HepG2 (cell line): Measurements from ENCODE around the gene ZMYND8. TPM values are rescaled to one million over a fixed set of nuclear protein-coding genes. Genes with fewer than 3 reads are reported as not detected.
A peak's percentile ranks its signal among the peaks of the same experiment; 100 is the strongest.

Experiments
- ATAC-seq: fragments of 200-7000 bp; cut with Tn5 transposase; 3 replicates; pipeline ENCODE4 v1.9.1; 2020; ENCODE audit warnings: mild to moderate bottlenecking, moderate library complexity
- BruUV-seq: library from RNA; stranded (reverse); fragments of 400-500 nt; replicated peaks from 2 replicates; lab custom pipeline; 2021; lab: Mats Ljungman, UMichigan
- CTCF ChIA-PET: fragments of 300-600 bp; formaldehyde crosslinking; extraction: SDS; loops from one replicate; lab custom pipeline; 2021; ENCODE audit warnings: low total read pairs, inconsistent platforms, low intra/inter-chr PET ratio; lab: Yijun Ruan, JAX
- POLR2A ChIA-PET: fragments of 350-600 bp; sonication (Branson Sonifier 250); formaldehyde crosslinking; loops from one replicate; lab custom pipeline; 2020; ENCODE audit warnings: antibody characterized with exemption, inconsistent platforms; lab: Yijun Ruan, JAX
- DNase-seq: peaks from one replicate; pipeline ENCODE4 v3.0.0-alpha.2; 2015; ENCODE audit warnings: low spot score
- FAIRE-seq: peaks from 3 replicates; lab custom pipeline; 2011; peaks lifted over from hg19 to GRCh38; lab: Jason Lieb, UNC
- H2AFZ ChIP-seq: one replicate; pipeline ENCODE4 v1.6.1; 2011; ENCODE audit warnings: low read length, inconsistent platforms
- H3K27ac ChIP-seq: fragments of 300-600 bp; 3 replicates; pipeline ENCODE4 v1.8.0; 2011; ENCODE audit warnings: mixed run types, mild to moderate bottlenecking, mixed read lengths, low read length, inconsistent platforms; ENCODE audit not compliant: insufficient read depth; ENCODE audit errors: extremely low read length
- H3K27me3 ChIP-seq, 2 experiments: fragments of 200-600 bp in 1 of 2; 2 replicates in 1 of 2; 3 replicates in 1 of 2; pipeline versions ENCODE4 v1.6.0 to v1.8.0; 2011; ENCODE audit warnings: low read length in 2 of 2, mild to moderate bottlenecking in 2 of 2, moderate library complexity in 2 of 2, inconsistent platforms in 1 of 2; ENCODE audit not compliant: insufficient read depth in 2 of 2, control insufficient read depth in 1 of 2
- H3K36me3 ChIP-seq, 2 experiments: fragments of 200-600 bp in 1 of 2; replicated peaks in 1 of 2; 2 replicates in 1 of 2; 3 replicates in 1 of 2; pipeline versions ENCODE4 v1.5.1 to v1.8.0; 2011; ENCODE audit warnings: low read length in 2 of 2, inconsistent platforms in 1 of 2; ENCODE audit not compliant: insufficient read depth in 2 of 2, control insufficient read depth in 1 of 2
- H3K4me1 ChIP-seq: 2 replicates; pipeline ENCODE4 v1.5.1; 2012; ENCODE audit warnings: low read length, inconsistent platforms; ENCODE audit not compliant: insufficient read depth
- H3K4me2 ChIP-seq: 2 replicates; pipeline ENCODE4 v1.6.0; 2011; ENCODE audit warnings: low read depth, low read length, inconsistent platforms
- H3K4me3 ChIP-seq, 3 experiments: fragments of 200-600 bp in 1 of 3; sonication (generic), shearing (Covaris generic) in 1 of 3; replicated peaks in 1 of 3; 2 replicates each; pipeline ENCODE4 v1.5.1; 2011 to 2016; ENCODE audit warnings: low read length in 3 of 3, inconsistent platforms in 2 of 3, low read depth in 2 of 3, mild to moderate bottlenecking in 2 of 3, control low read depth in 1 of 3, mixed read lengths in 1 of 3; ENCODE audit not compliant: insufficient read depth in 1 of 3
- H3K79me2 ChIP-seq: one replicate; pipeline ENCODE4 v1.6.1; 2011; ENCODE audit warnings: low read length, inconsistent platforms; ENCODE audit not compliant: insufficient read depth
- H3K9ac ChIP-seq: 2 replicates; pipeline ENCODE4 v1.6.0; 2011; ENCODE audit warnings: mild to moderate bottlenecking, low read depth, low read length, inconsistent platforms; ENCODE audit not compliant: insufficient read depth
- H3K9me3 ChIP-seq: 2 replicates; pipeline ENCODE4 v1.5.1; 2012; ENCODE audit warnings: mild to moderate bottlenecking, low read length
- H4K20me1 ChIP-seq: 2 replicates; pipeline ENCODE4 v1.6.0; 2011; ENCODE audit warnings: inconsistent platforms, mild to moderate bottlenecking, low read length, moderate library complexity; ENCODE audit not compliant: insufficient read depth
- HNRNPK ChIP-seq: fragments of 200-400 bp; formaldehyde crosslinking; IDR thresholded peaks from 2 replicates; pipeline ENCODE4 v1.6.1; 2018; ENCODE audit warnings: low read length, low read depth, moderate library complexity, mild to moderate bottlenecking; ENCODE audit not compliant: poor library complexity, severe bottlenecking
- MED1 ChIP-seq: sonication (generic); formaldehyde crosslinking; IDR thresholded peaks from 2 replicates; pipeline ENCODE4 v1.4.0; 2020; ENCODE audit warnings: missing genetic modification reagents
- MZF1 ChIP-seq: sonication (generic); formaldehyde crosslinking; IDR thresholded peaks from 2 replicates; pipeline ENCODE4 v1.8.1; 2023; ENCODE audit warnings: mild to moderate bottlenecking, missing genetic modification reagents, borderline replicate concordance
- PLSCR1 ChIP-seq: sonication (generic); formaldehyde crosslinking; IDR thresholded peaks from 2 replicates; pipeline ENCODE4 v1.5.0; 2020; ENCODE audit warnings: missing genetic modification reagents, mild to moderate bottlenecking, borderline replicate concordance
- RAD51 ChIP-seq: fragments of 450-650 bp; IDR thresholded peaks from 2 replicates; pipeline ENCODE4 v1.6.1; 2016; ENCODE audit warnings: borderline replicate concordance
- SOX6 ChIP-seq, 2 experiments: fragments of 450-650 bp in 1 of 2; sonication (generic) in 1 of 2; formaldehyde crosslinking in 1 of 2; IDR thresholded peaks; 2 replicates each; pipeline versions ENCODE4 v1.4.0 to v1.6.1; 2017 to 2020; ENCODE audit warnings: antibody characterized with exemption in 1 of 2, mild to moderate bottlenecking in 1 of 2, missing genetic modification reagents in 1 of 2
- SP2 ChIP-seq: sonication (generic); formaldehyde crosslinking; IDR thresholded peaks from 2 replicates; pipeline ENCODE4 v1.5.1; 2020; ENCODE audit warnings: mild to moderate bottlenecking, missing genetic modification reagents
- SP5 ChIP-seq: IDR thresholded peaks from 2 replicates; pipeline ENCODE4 v1.6.1; 2016; ENCODE audit warnings: low read depth, borderline replicate concordance
- SRSF9 ChIP-seq: fragments of 200-400 bp; formaldehyde crosslinking; IDR thresholded peaks from 2 replicates; pipeline ENCODE4 v1.6.1; 2018; ENCODE audit warnings: borderline replicate concordance, mild to moderate bottlenecking, low read depth, low read length; ENCODE audit not compliant: insufficient read depth, poor library complexity, severe bottlenecking
- TFE3 ChIP-seq: IDR thresholded peaks from 2 replicates; pipeline ENCODE4 v1.6.1; 2016
- THAP8 ChIP-seq: sonication (generic); formaldehyde crosslinking; IDR thresholded peaks from 2 replicates; pipeline ENCODE4 v1.5.1; 2020; ENCODE audit warnings: missing genetic modification reagents, mild to moderate bottlenecking, borderline replicate concordance
- ZFP36 ChIP-seq: fragments of 150-350 bp; IDR thresholded peaks from 2 replicates; pipeline ENCODE4 v1.6.1; 2018; ENCODE audit warnings: borderline replicate concordance, low read length, low read depth; ENCODE audit not compliant: partially characterized antibody
- ZNF230 ChIP-seq: sonication (generic); formaldehyde crosslinking; IDR thresholded peaks from 2 replicates; pipeline ENCODE4 v1.4.0; 2020; ENCODE audit warnings: mild to moderate bottlenecking, missing genetic modification reagents
- ZNF234 ChIP-seq: sonication (generic); formaldehyde crosslinking; conservative IDR thresholded peaks from 2 replicates; pipeline ENCODE4 v1.5.1; 2020; ENCODE audit warnings: mild to moderate bottlenecking, missing genetic modification reagents
- ZNF598 ChIP-seq: sonication (generic); formaldehyde crosslinking; IDR thresholded peaks from 2 replicates; pipeline ENCODE4 v1.5.1; 2020; ENCODE audit warnings: mild to moderate bottlenecking, missing genetic modification reagents, borderline replicate concordance
- ZNF607 ChIP-seq: sonication (generic); formaldehyde crosslinking; IDR thresholded peaks from 2 replicates; pipeline ENCODE4 v1.5.1; 2020; ENCODE audit warnings: missing genetic modification reagents, mild to moderate bottlenecking, borderline replicate concordance
- ZNF713 ChIP-seq: sonication (generic); formaldehyde crosslinking; IDR thresholded peaks from 2 replicates; pipeline ENCODE4 v1.4.0; 2020; ENCODE audit warnings: mild to moderate bottlenecking, missing genetic modification reagents
- ZNF761 ChIP-seq: sonication (generic); formaldehyde crosslinking; conservative IDR thresholded peaks from 2 replicates; pipeline ENCODE4 v1.4.0; 2020; ENCODE audit warnings: mild to moderate bottlenecking, missing genetic modification reagents
- ZNF775 ChIP-seq: sonication (generic); formaldehyde crosslinking; IDR thresholded peaks from 2 replicates; pipeline ENCODE4 v1.4.0; 2020; ENCODE audit warnings: missing genetic modification reagents, mild to moderate bottlenecking, moderate library complexity, borderline replicate concordance
- ZNF788 ChIP-seq: sonication (generic); formaldehyde crosslinking; IDR thresholded peaks from 2 replicates; pipeline ENCODE4 v1.5.0; 2020; ENCODE audit warnings: mild to moderate bottlenecking, missing genetic modification reagents, borderline replicate concordance
- ZZZ3 ChIP-seq: sonication (generic); formaldehyde crosslinking; IDR thresholded peaks from 2 replicates; pipeline ENCODE4 v1.4.0; 2020; ENCODE audit warnings: missing genetic modification reagents, mild to moderate bottlenecking, borderline replicate concordance
- WGBS: methylation state at CpG from one replicate; pipeline ENCODE4 v1.1.6; 2017; ENCODE audit warnings: low lambda C conversion rate; 5-methylcytosine and 5-hydroxymethylcytosine counted together
- in situ Hi-C: cut with HindIII; loops from 2 replicates; pipeline ENCODE4 v1.10.0; 2017; ENCODE audit warnings: low pct_unique_long_range_greater_than_20kb; ENCODE audit not compliant: extremely low pct_ligation_motif_present
- intact Hi-C: fragments of 100-400 bp; cut with micrococcal nuclease; formaldehyde crosslinking; loops from one replicate; pipeline ENCODE4 v1.10.0; 2022; ENCODE audit not compliant: unreplicated experiment
- polyA plus RNA-seq, 8 experiments: library from polyadenylated mRNA; depleted of rRNA in 3 of 8; stranded (reverse) in 7 of 8; unstranded in 1 of 8; fragments of >200 nt; fragmentation: Illumina TruSeq in 4 of 8; extraction: Trizol in 4 of 8; gene quantifications; 2 replicates each; pipeline versions ENCODE4 v1.2.1 to v1.2.3, GENCODE V29; 2011 to 2016; ENCODE audit warnings: low read depth in 4 of 8, missing spikeins in 1 of 8, mixed read lengths in 1 of 8; ENCODE audit not compliant: insufficient read depth in 1 of 8
- total RNA-seq, 5 experiments: library from RNA; depleted of rRNA; stranded (reverse); fragments of >200 nt; fragmentation: Illumina TruSeq; extraction: Trizol; gene quantifications; 2 replicates each; pipeline ENCODE4 v1.2.3, GENCODE V29; 2016; ENCODE audit warnings: low read depth in 1 of 5

Gene ZMYND8
- total and polyA plus RNA-seq, 2 of the 13 experiments (the other 11 are each of a cell fraction or from before 2014, with no cell fraction given): 53.9 to 84.7 TPM

GRCh38 chr20:47316776-47317126, 39.7 kb downstream of the ZMYND8 start:
- FAIRE-seq (no peak), DNase-seq (no peak), ATAC-seq (no peak)
- intact Hi-C loops (loop anchor here (5.0 kb wide), 3 partner anchors 44 to 84 kb away; no protein-coding TSS in a partner anchor), in situ Hi-C loops (no loop called here)
- H4K20me1 ChIP-seq: peaks cover 96% of the 10 kb centered on the region
- WGBS: 95% methylated on average over 3 of the region's 3 CpGs
- no peak overlapping the region for H3K9ac ChIP-seq
- H3K4me2 ChIP-seq: no peak overlapping the region
- H3K9me3 ChIP-seq: no peaks in the 10 kb centered on the region
- TF ChIP-seq ZNF761 (CRISPR knock-in tag) (no peak), SP5 (CRISPR knock-in tag) (0 out of 2 replicates have a peak, but pooled peaks have one; percentile 2), ZNF234 (CRISPR knock-in tag) (peak; percentile 45; the same call in 1 of the 2 replicates), ZNF230 (CRISPR knock-in tag) (0 out of 2 replicates have a peak, but pooled peaks have one; percentile 39), SP2 (peak; percentile 29; the same call in 1 of the 2 replicates), ZNF713 (CRISPR knock-in tag) (0 out of 2 replicates have a peak, but pooled peaks have one; percentile 32), ZNF607 (CRISPR knock-in tag) (0 out of 2 replicates have a peak, but pooled peaks have one; percentile 4), ZNF788 (CRISPR knock-in tag) (peak; percentile 23; the same call in 1 of the 2 replicates), ZFP36 (no peak), SOX6 (IDR thresholded peaks at IDR 0.05) (no peak), SOX6 (CRISPR knock-in tag; IDR thresholded peaks at IDR 0.05) (no peak), ZNF775 (CRISPR knock-in tag) (no peak), THAP8 (CRISPR knock-in tag) (0 out of 2 replicates have a peak, but pooled peaks have one; percentile 24), ZZZ3 (CRISPR knock-in tag) (no peak), MED1 (CRISPR knock-in tag) (peak; percentile 2; the same call in 1 of the 2 replicates), RAD51 (no peak), PLSCR1 (CRISPR knock-in tag) (no peak), SRSF9 (no peak), TFE3 (CRISPR knock-in tag) (no peak), HNRNPK (no peak), ZNF598 (peak; percentile 4; the same call in 1 of the 2 replicates), MZF1 (no peak)
- H3K36me3 ChIP-seq: peaks cover 17 to 30% of the 10 kb centered on the region in 2 experiments
- CTCF ChIA-PET: no interaction called here
- H3K79me2 ChIP-seq: peaks cover 98% of the 10 kb centered on the region
- BruUV-seq: no TSS peak
- H3K27ac ChIP-seq: peak overlapping the region; percentile 82
- no peak overlapping the region for H3K4me3 ChIP-seq
- POLR2A ChIA-PET: interaction anchor here (1.4 to 5.3 kb wide), 2 partner anchors 11 to 39 kb away, joined by 7 to 187 read pairs; partner anchors contain the start of gene ZMYND8
- peaks cover 100% of the 10 kb centered on the region for H3K4me1 ChIP-seq
- H2AFZ ChIP-seq: no peak overlapping the region
- H3K27me3 ChIP-seq: no peaks in the 10 kb centered on the region
